Gastrocnemius medialis (tissue), 4 donors: ENCODE data around the gene AUTS2.

Experiments used
- POLR2A ChIP-seq, 2 donors: fragments of 450-650 bp; IDR thresholded peaks; one replicate each; pipeline ENCODE4 v1.6.1; 2017; ENCODE audit warnings: antibody characterized with exemption in 2 of 2, mild to moderate bottlenecking in 2 of 2, moderate library complexity in 2 of 2
- TF ChIP-seq, protein P1 (sequence below), 5 experiments: fragments of 450-650 bp in 3 of 5; fragments of 200-600 bp in 2 of 5; sonication (generic) in 2 of 5; IDR thresholded peaks in 4 of 5; conservative IDR thresholded peaks in 1 of 5; 1 replicate in 4 of 5; 2 replicates in 1 of 5; pipeline ENCODE4 v1.5.1; 2016 to 2019; ENCODE audit warnings: antibody characterized with exemption in 5 of 5, mild to moderate bottlenecking in 3 of 5, moderate library complexity in 3 of 5

- TF ChIP-seq, protein P1, sequence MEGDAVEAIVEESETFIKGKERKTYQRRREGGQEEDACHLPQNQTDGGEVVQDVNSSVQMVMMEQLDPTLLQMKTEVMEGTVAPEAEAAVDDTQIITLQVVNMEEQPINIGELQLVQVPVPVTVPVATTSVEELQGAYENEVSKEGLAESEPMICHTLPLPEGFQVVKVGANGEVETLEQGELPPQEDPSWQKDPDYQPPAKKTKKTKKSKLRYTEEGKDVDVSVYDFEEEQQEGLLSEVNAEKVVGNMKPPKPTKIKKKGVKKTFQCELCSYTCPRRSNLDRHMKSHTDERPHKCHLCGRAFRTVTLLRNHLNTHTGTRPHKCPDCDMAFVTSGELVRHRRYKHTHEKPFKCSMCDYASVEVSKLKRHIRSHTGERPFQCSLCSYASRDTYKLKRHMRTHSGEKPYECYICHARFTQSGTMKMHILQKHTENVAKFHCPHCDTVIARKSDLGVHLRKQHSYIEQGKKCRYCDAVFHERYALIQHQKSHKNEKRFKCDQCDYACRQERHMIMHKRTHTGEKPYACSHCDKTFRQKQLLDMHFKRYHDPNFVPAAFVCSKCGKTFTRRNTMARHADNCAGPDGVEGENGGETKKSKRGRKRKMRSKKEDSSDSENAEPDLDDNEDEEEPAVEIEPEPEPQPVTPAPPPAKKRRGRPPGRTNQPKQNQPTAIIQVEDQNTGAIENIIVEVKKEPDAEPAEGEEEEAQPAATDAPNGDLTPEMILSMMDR (IDR thresholded peaks at IDR 0.05 in 4 of 5, conservative IDR thresholded peaks at IDR 0.05 in 1 of 5): no peak
- no peak for TF ChIP-seq POLR2A (IDR thresholded peaks at IDR 0.05)
Observed at GRCh38 chr7:70788276-70788675, 1190.0 kb downstream of the AUTS2 start.
